HepG2 (cell line): ENCODE measurements around the gene ENDOD1. TPM values are rescaled to one million over a fixed set of nuclear protein-coding genes. Genes with fewer than 3 reads are reported as not detected.

ENCODE experiments used
- ATAC-seq: fragments of 200-7000 bp; cut with Tn5 transposase; 3 replicates; pipeline ENCODE4 v1.9.1; 2020; ENCODE audit warnings: mild to moderate bottlenecking, moderate library complexity
- BruUV-seq: library from RNA; stranded (reverse); fragments of 400-500 nt; replicated peaks from 2 replicates; lab custom pipeline; 2021; lab: Mats Ljungman, UMichigan
- CTCF ChIA-PET: fragments of 300-600 bp; formaldehyde crosslinking; extraction: SDS; loops from one replicate; lab custom pipeline; 2021; ENCODE audit warnings: low total read pairs, inconsistent platforms, low intra/inter-chr PET ratio; lab: Yijun Ruan, JAX
- POLR2A ChIA-PET: fragments of 350-600 bp; sonication (Branson Sonifier 250); formaldehyde crosslinking; loops from one replicate; lab custom pipeline; 2020; ENCODE audit warnings: antibody characterized with exemption, inconsistent platforms; lab: Yijun Ruan, JAX
- DNase-seq: peaks from one replicate; pipeline ENCODE4 v3.0.0-alpha.2; 2015; ENCODE audit warnings: low spot score
- FAIRE-seq: peaks from 3 replicates; lab custom pipeline; 2011; peaks lifted over from hg19 to GRCh38; lab: Jason Lieb, UNC
- H2AFZ ChIP-seq: one replicate; pipeline ENCODE4 v1.6.1; 2011; ENCODE audit warnings: low read length, inconsistent platforms
- H3K27ac ChIP-seq: fragments of 300-600 bp; 3 replicates; pipeline ENCODE4 v1.8.0; 2011; ENCODE audit warnings: mixed run types, mild to moderate bottlenecking, mixed read lengths, low read length, inconsistent platforms; ENCODE audit not compliant: insufficient read depth; ENCODE audit errors: extremely low read length
- H3K27me3 ChIP-seq, 2 experiments: fragments of 200-600 bp in 1 of 2; 2 replicates in 1 of 2; 3 replicates in 1 of 2; pipeline versions ENCODE4 v1.6.0 to v1.8.0; 2011; ENCODE audit warnings: low read length in 2 of 2, mild to moderate bottlenecking in 2 of 2, moderate library complexity in 2 of 2, inconsistent platforms in 1 of 2; ENCODE audit not compliant: insufficient read depth in 2 of 2, control insufficient read depth in 1 of 2
- H3K36me3 ChIP-seq, 2 experiments: fragments of 200-600 bp in 1 of 2; replicated peaks in 1 of 2; 2 replicates in 1 of 2; 3 replicates in 1 of 2; pipeline versions ENCODE4 v1.5.1 to v1.8.0; 2011; ENCODE audit warnings: low read length in 2 of 2, inconsistent platforms in 1 of 2; ENCODE audit not compliant: insufficient read depth in 2 of 2, control insufficient read depth in 1 of 2
- H3K4me1 ChIP-seq: 2 replicates; pipeline ENCODE4 v1.5.1; 2012; ENCODE audit warnings: low read length, inconsistent platforms; ENCODE audit not compliant: insufficient read depth
- H3K4me2 ChIP-seq: 2 replicates; pipeline ENCODE4 v1.6.0; 2011; ENCODE audit warnings: low read depth, low read length, inconsistent platforms
- H3K4me3 ChIP-seq, 3 experiments: fragments of 200-600 bp in 1 of 3; sonication (generic), shearing (Covaris generic) in 1 of 3; replicated peaks in 1 of 3; 2 replicates each; pipeline ENCODE4 v1.5.1; 2011 to 2016; ENCODE audit warnings: low read length in 3 of 3, inconsistent platforms in 2 of 3, low read depth in 2 of 3, mild to moderate bottlenecking in 2 of 3, control low read depth in 1 of 3, mixed read lengths in 1 of 3; ENCODE audit not compliant: insufficient read depth in 1 of 3
- H3K79me2 ChIP-seq: one replicate; pipeline ENCODE4 v1.6.1; 2011; ENCODE audit warnings: low read length, inconsistent platforms; ENCODE audit not compliant: insufficient read depth
- H3K9ac ChIP-seq: 2 replicates; pipeline ENCODE4 v1.6.0; 2011; ENCODE audit warnings: mild to moderate bottlenecking, low read depth, low read length, inconsistent platforms; ENCODE audit not compliant: insufficient read depth
- H3K9me3 ChIP-seq: 2 replicates; pipeline ENCODE4 v1.5.1; 2012; ENCODE audit warnings: mild to moderate bottlenecking, low read length
- H4K20me1 ChIP-seq: 2 replicates; pipeline ENCODE4 v1.6.0; 2011; ENCODE audit warnings: inconsistent platforms, mild to moderate bottlenecking, low read length, moderate library complexity; ENCODE audit not compliant: insufficient read depth
- NFRKB ChIP-seq: fragments of 450-650 bp; IDR thresholded peaks from 2 replicates; pipeline ENCODE4 v1.6.1; 2017
- NR2C2 ChIP-seq: sonication (generic); formaldehyde crosslinking; IDR thresholded peaks from 2 replicates; pipeline ENCODE4 v1.4.0; 2020; ENCODE audit warnings: missing genetic modification reagents, mild to moderate bottlenecking, moderate library complexity, borderline replicate concordance
- ZMYM4 ChIP-seq: sonication (generic); formaldehyde crosslinking; IDR thresholded peaks from 2 replicates; pipeline ENCODE4 v1.8.1; 2023; ENCODE audit warnings: mild to moderate bottlenecking, missing genetic modification reagents
- ZNF180 ChIP-seq: sonication (generic); formaldehyde crosslinking; IDR thresholded peaks from 2 replicates; pipeline ENCODE4 v1.4.0; 2020; ENCODE audit warnings: low read depth, missing genetic modification reagents, borderline replicate concordance
- ZNF333 ChIP-seq: sonication (generic); formaldehyde crosslinking; IDR thresholded peaks from 2 replicates; pipeline ENCODE4 v1.4.0; 2020; ENCODE audit warnings: mild to moderate bottlenecking, missing genetic modification reagents, borderline replicate concordance
- ZNF749 ChIP-seq: sonication (generic); formaldehyde crosslinking; IDR thresholded peaks from 2 replicates; pipeline ENCODE4 v1.8.0; 2022; ENCODE audit warnings: mild to moderate bottlenecking, missing genetic modification reagents, moderate library complexity, borderline replicate concordance
- ZNF800 ChIP-seq: sonication (generic); formaldehyde crosslinking; IDR thresholded peaks from 2 replicates; pipeline ENCODE4 v1.4.0; 2020; ENCODE audit warnings: missing genetic modification reagents
- ZSCAN20 ChIP-seq: sonication (generic); formaldehyde crosslinking; IDR thresholded peaks from 2 replicates; pipeline ENCODE4 v1.4.0; 2020; ENCODE audit warnings: missing genetic modification reagents, mild to moderate bottlenecking, borderline replicate concordance
- WGBS: methylation state at CpG from one replicate; pipeline ENCODE4 v1.1.6; 2017; ENCODE audit warnings: low lambda C conversion rate; 5-methylcytosine and 5-hydroxymethylcytosine counted together
- in situ Hi-C: cut with HindIII; loops from 2 replicates; pipeline ENCODE4 v1.10.0; 2017; ENCODE audit warnings: low pct_unique_long_range_greater_than_20kb; ENCODE audit not compliant: extremely low pct_ligation_motif_present
- intact Hi-C: fragments of 100-400 bp; cut with micrococcal nuclease; formaldehyde crosslinking; loops from one replicate; pipeline ENCODE4 v1.10.0; 2022; ENCODE audit not compliant: unreplicated experiment
- polyA plus RNA-seq, 8 experiments: library from polyadenylated mRNA; depleted of rRNA in 3 of 8; stranded (reverse) in 7 of 8; unstranded in 1 of 8; fragments of >200 nt; fragmentation: Illumina TruSeq in 4 of 8; extraction: Trizol in 4 of 8; gene quantifications; 2 replicates each; pipeline versions ENCODE4 v1.2.1 to v1.2.3, GENCODE V29; 2011 to 2016; ENCODE audit warnings: low read depth in 4 of 8, missing spikeins in 1 of 8, mixed read lengths in 1 of 8; ENCODE audit not compliant: insufficient read depth in 1 of 8
- total RNA-seq, 5 experiments: library from RNA; depleted of rRNA; stranded (reverse); fragments of >200 nt; fragmentation: Illumina TruSeq; extraction: Trizol; gene quantifications; 2 replicates each; pipeline ENCODE4 v1.2.3, GENCODE V29; 2016; ENCODE audit warnings: low read depth in 1 of 5
- TF ChIP-seq, protein P1 (sequence below): sonication (generic); formaldehyde crosslinking; conservative IDR thresholded peaks from 2 replicates; pipeline ENCODE4 v1.5.0; 2020; ENCODE audit warnings: missing genetic modification reagents
- TF ChIP-seq, protein P2 (sequence below): fragments of 450-650 bp; IDR thresholded peaks from 2 replicates; pipeline ENCODE4 v1.6.1; 2016

ENDOD1 gene
- total and polyA plus RNA-seq, 2 of the 13 experiments (the other 11 are each of a cell fraction or from before 2014, with no cell fraction given), result 2.0 to 6.8 TPM

DNA sequence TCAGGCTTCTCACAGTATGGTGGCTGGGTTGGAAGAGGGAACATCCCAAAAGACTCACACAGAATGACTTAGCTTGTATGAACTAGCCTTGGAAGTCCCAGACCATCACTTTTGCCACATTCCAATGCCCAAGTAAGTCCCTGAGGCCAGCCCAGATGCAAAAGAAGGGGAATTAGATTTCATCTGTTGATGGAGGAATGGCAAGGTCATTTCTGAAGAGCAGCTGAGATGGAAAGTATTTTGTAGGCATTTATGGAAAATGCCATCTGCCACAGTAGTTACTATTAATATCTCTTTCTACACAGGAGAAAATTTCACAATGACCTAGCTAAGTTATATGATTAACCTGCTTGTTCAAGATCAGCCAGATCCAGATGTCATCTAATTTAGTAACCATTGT, 58.8 kb downstream of the ENDOD1 start:
- Histone ChIP-seq H3K36me3 (no peaks in the 10 kb centered on the region), H3K27ac (no peak overlapping the region), H3K4me3 (no peak overlapping the region), H3K79me2 (no peaks in the 10 kb centered on the region), H3K9ac (no peak overlapping the region), H3K27me3 (no peaks in the 10 kb centered on the region; a peak in 2 of 5 replicates), H3K9me3 (no peaks in the 10 kb centered on the region), H3K4me1 (peaks cover 44% of the 10 kb centered on the region), H3K4me2 (no peak overlapping the region), H4K20me1 (no peaks in the 10 kb centered on the region), H2AFZ (no peak overlapping the region)
- DNase-seq (no peak), FAIRE-seq (no peak), ATAC-seq (no peak)
- no TSS peak for BruUV-seq
- no peak for TF ChIP-seq ZSCAN20 (CRISPR knock-in tag)
- no peak for TF ChIP-seq NFRKB
- TF ChIP-seq, protein P1, sequence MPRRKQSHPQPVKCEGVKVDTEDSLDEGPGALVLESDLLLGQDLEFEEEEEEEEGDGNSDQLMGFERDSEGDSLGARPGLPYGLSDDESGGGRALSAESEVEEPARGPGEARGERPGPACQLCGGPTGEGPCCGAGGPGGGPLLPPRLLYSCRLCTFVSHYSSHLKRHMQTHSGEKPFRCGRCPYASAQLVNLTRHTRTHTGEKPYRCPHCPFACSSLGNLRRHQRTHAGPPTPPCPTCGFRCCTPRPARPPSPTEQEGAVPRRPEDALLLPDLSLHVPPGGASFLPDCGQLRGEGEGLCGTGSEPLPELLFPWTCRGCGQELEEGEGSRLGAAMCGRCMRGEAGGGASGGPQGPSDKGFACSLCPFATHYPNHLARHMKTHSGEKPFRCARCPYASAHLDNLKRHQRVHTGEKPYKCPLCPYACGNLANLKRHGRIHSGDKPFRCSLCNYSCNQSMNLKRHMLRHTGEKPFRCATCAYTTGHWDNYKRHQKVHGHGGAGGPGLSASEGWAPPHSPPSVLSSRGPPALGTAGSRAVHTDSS (CRISPR knock-in tag), result no peak
- in situ Hi-C loops (loop anchor here (25.0 kb wide), 1 partner anchor 536 kb away; no protein-coding TSS in a partner anchor), intact Hi-C loops (loop anchor here (10.0 kb wide), 1 partner anchor 174 kb away; the partner anchor contains the start of genes CWC15 and KDM4D)
- CTCF ChIA-PET, result no interaction called here
- POLR2A ChIA-PET, result interaction anchor here (2.9 kb wide), 1 partner anchor 81 kb away, joined by 14 read pairs; the partner anchor contains the start of gene SRSF8

- no peak overlapping the region for H3K27ac ChIP-seq
- intact Hi-C loops, result loop anchor here (1.0 to 10.0 kb wide), 2 partner anchors 82 to 174 kb away; partner anchors contain the start of genes CWC15 and KDM4D
- CTCF ChIA-PET, result interaction anchor here (0.8 kb wide), 1 partner anchor 615 kb away, joined by 3 read pairs; no protein-coding TSS in a partner anchor
Observed at GRCh38 chr11:95148938-95149337, 59.3 kb downstream of the ENDOD1 start.

More at GRCh38 chr11:95148938-95149337, 59.3 kb downstream of the ENDOD1 start:
- no peak overlapping the region for H3K4me3 ChIP-seq
- H3K4me2 ChIP-seq, result peak overlapping the region; percentile 50; the same call in 1 of the 2 replicates
- peaks cover 44% of the 10 kb centered on the region for H3K4me1 ChIP-seq
- no peaks in the 10 kb centered on the region for H3K9me3 ChIP-seq
- H3K79me2 ChIP-seq, result no peaks in the 10 kb centered on the region
- POLR2A ChIA-PET, result interaction anchor here (2.9 kb wide), 1 partner anchor 81 kb away, joined by 14 read pairs; the partner anchor contains the start of gene SRSF8
- no TSS peak for BruUV-seq
- H4K20me1 ChIP-seq, result no peaks in the 10 kb centered on the region
- DNase-seq, result no peak
- FAIRE-seq, result no peak
- in situ Hi-C loops, result loop anchor here (25.0 kb wide), 1 partner anchor 537 kb away; no protein-coding TSS in a partner anchor
- H3K9ac ChIP-seq, result no peak overlapping the region
- ATAC-seq, result no peak
- no peak overlapping the region for H2AFZ ChIP-seq
- TF ChIP-seq ZNF749 (CRISPR knock-in tag) (no peak), ZNF180 (CRISPR knock-in tag) (no peak), ZMYM4 (CRISPR knock-in tag) (no peak), ZNF333 (CRISPR knock-in tag) (no peak), NR2C2 (CRISPR knock-in tag) (no peak), ZNF800 (CRISPR knock-in tag) (no peak)
- TF ChIP-seq, protein P2, sequence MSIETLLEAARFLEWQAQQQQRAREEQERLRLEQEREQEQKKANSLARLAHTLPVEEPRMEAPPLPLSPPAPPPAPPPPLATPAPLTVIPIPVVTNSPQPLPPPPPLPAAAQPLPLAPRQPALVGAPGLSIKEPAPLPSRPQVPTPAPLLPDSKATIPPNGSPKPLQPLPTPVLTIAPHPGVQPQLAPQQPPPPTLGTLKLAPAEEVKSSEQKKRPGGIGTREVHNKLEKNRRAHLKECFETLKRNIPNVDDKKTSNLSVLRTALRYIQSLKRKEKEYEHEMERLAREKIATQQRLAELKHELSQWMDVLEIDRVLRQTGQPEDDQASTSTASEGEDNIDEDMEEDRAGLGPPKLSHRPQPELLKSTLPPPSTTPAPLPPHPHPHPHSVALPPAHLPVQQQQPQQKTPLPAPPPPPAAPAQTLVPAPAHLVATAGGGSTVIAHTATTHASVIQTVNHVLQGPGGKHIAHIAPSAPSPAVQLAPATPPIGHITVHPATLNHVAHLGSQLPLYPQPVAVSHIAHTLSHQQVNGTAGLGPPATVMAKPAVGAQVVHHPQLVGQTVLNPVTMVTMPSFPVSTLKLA, result peak; percentile 8; the same call in 1 of the 2 replicates
- no peaks in the 10 kb centered on the region for H3K36me3 ChIP-seq
- no peaks in the 10 kb centered on the region; a peak in 1 of 5 replicates for H3K27me3 ChIP-seq
- WGBS, result 7% methylated on average over 2 of the region's 2 CpGs
